HCT116 (cell line): ENCODE data around the gene GUK1.

ENCODE experiments used
- CEBPB ChIP-seq: IDR thresholded peaks from 2 replicates; pipeline ENCODE4 v1.6.1; 2012; ENCODE audit warnings: low read depth
- TF ChIP-seq, protein P1 (sequence below), 3 experiments: fragments of 200-600 bp in 1 of 3; sonication (generic) in 1 of 3; IDR thresholded peaks in 2 of 3; conservative IDR thresholded peaks in 1 of 3; 2 replicates each; pipeline ENCODE4 v1.5.1; 2012 to 2017; ENCODE audit warnings: low read depth in 2 of 3, low read length in 2 of 3, antibody characterized with exemption in 1 of 3, borderline replicate concordance in 1 of 3, control low read depth in 1 of 3, mild to moderate bottlenecking in 1 of 3, mixed read lengths in 1 of 3, mixed run types in 1 of 3, moderate library complexity in 1 of 3; ENCODE audit not compliant: insufficient read depth in 1 of 3

DNA sequence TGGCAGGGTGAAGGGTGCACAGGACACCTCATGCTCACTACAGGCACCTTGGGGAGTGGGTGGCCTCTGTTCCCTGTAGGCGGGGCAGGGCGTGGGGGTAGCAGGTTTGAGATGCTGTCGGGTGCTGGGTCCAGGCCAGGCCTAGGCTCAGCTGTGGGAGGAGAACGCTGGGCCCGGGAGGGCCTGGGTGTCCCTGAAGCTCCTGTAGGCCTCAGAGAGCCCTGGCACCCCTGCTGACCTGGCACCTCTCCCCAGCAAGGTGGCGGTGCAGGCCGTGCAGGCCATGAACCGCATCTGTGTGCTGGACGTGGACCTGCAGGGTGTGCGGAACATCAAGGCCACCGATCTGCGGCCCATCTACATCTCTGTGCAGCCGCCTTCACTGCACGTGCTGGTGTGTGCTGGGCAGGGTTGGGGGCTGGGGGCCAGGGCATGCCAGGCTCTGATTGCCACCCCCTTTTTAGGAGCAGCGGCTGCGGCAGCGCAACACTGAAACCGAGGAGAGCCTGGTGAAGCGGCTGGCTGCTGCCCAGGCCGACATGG, 7.1 kb downstream of the GUK1 start:
- no peak for TF ChIP-seq CEBPB
- TF ChIP-seq, protein P1, sequence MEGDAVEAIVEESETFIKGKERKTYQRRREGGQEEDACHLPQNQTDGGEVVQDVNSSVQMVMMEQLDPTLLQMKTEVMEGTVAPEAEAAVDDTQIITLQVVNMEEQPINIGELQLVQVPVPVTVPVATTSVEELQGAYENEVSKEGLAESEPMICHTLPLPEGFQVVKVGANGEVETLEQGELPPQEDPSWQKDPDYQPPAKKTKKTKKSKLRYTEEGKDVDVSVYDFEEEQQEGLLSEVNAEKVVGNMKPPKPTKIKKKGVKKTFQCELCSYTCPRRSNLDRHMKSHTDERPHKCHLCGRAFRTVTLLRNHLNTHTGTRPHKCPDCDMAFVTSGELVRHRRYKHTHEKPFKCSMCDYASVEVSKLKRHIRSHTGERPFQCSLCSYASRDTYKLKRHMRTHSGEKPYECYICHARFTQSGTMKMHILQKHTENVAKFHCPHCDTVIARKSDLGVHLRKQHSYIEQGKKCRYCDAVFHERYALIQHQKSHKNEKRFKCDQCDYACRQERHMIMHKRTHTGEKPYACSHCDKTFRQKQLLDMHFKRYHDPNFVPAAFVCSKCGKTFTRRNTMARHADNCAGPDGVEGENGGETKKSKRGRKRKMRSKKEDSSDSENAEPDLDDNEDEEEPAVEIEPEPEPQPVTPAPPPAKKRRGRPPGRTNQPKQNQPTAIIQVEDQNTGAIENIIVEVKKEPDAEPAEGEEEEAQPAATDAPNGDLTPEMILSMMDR (IDR thresholded peaks at IDR 0.05 in 2 of 3, conservative IDR thresholded peaks at IDR 0.05 in 1 of 3; ENCODE audit: borderline replicate concordance in 1 of 3, insufficient read depth in 1 of 3, low read depth in 2 of 3, low read length in 2 of 3), result no peak
